HG02870 (cell line): ENCODE measurements around the gene USP16.

Experiments
- ATAC-seq: cut with Tn5 transposase; IDR thresholded peaks from one replicate; pipeline ENCODE4 v1.9.1; 2021; ENCODE audit warnings: mild to moderate bottlenecking, moderate library complexity; ENCODE audit not compliant: unreplicated experiment

Gene USP16

DNA sequence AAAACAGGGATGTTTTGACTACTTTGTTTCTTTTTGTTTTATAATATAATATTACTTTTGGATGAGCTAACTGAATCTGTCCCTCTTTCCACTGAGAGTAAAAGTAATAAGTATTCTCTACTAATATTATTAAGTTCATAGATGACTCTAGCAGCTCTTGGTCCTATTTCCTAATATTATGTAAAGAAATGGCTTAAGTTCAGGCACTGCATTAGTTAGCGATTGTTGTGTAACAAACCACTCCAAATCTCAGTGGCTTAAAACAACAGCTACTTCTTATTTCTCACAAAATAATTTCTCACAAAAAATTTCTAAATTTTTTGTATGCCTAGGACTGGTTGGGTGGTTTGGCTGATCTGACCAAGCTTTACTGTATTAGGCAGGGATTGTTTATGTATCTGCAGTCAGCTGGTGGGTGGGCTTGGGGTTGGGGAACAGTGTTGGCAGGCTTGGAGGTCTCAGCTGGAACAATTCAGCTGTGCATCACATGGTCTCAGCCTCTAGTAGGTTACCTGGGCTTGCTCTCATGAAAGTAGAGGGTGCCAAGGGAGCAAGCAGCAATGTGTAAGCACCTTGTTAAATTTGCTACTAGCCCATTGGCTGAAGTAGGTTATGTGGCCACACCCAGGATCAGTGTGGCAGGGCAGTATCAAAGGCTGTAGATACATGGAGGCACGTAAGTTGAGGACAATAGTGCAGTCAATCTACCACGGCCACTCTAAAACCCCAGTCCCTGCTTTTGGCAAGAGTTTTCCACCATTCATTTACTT lies 57.8 kb downstream of the USP16 start:
- ATAC-seq, result no peak

DNA sequence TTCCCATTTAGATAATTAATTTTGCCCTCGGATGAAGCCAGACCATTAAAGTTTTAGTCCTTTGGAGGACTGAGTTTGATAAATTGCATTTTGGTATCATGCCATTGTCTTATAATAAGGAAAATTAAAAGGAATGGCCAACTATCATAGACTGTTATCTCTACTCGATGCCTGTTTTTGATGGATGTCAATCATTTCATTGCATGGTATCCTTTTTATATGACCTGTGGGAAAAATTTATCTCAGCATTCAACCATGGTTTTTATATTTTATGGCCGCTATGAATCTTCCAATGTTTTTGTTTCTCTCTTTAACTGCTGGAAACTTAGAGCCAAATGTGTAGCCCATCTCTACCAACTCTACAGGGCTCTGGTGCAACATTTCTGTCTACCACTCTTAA lies 58.8 kb downstream of the USP16 start:
- ATAC-seq, result no peak

DNA sequence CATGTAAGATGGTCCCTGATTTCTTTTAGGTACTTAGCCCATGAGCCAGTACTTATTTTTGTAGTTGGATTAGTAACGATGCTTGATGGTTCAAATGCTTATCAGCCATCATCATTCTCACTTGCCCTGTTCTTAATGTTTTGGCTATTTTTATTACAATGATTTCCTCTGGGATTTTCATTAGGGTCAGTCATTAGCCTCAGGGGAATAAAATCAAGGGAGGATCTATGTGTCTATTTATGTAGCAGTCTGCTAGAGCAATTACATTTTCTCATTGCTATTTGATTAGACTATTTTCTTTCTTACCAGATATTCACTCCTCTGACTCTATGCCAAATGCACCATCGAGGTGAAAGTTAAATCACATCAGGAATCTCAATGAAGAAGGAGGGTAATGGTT lies 59.9 kb downstream of the USP16 start:
- no peak for ATAC-seq

DNA sequence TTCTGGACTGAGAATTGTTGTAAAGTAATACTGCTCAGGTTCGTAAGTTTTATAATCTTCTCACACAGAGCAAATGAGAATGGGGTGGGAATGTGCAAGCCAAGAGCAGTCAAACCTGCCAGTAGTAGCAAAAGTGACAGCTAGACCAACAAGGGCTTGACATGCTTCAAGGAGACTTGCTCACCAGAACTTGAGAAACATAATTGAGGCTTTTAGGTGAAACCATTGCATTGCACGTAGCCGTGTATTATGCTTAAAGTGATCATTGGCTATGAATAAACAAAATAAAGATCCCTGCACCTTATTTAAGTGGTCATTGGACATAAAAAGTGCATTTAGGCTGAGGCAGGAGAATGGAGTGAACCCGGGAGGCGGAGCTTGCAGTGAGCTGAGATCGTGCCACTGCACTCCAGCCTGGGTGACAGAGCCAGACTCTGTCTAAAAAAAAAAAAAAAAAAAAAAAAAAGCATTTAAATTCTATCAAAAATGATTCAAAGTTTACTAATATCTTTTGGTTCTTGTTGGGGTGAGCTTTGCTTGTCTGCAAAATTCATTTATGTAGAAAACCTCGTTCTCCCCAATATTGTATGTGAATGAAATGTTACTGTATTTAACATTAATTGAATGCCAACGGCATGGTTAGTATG lies 60.8 kb downstream of the USP16 start:
- ATAC-seq, result no peak

DNA sequence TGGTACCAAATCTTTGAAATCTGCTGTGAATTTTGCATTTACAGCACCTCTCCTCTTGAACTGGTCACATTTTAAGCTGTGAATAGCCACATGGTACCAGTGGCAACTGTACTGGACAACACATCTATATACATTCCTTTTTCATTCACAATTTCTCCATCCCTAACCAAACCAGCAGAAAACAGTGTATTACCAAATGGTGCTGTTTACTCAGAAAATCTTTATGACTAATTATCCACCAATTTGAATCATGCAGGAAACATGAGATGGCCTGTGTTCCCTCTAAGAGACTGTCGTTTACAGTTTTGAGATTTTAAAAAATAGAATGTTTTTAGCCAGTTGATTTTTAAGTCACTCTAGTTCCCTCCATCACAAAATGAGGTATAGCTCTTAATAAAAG lies 66.6 kb downstream of the USP16 start:
- no peak for ATAC-seq

DNA sequence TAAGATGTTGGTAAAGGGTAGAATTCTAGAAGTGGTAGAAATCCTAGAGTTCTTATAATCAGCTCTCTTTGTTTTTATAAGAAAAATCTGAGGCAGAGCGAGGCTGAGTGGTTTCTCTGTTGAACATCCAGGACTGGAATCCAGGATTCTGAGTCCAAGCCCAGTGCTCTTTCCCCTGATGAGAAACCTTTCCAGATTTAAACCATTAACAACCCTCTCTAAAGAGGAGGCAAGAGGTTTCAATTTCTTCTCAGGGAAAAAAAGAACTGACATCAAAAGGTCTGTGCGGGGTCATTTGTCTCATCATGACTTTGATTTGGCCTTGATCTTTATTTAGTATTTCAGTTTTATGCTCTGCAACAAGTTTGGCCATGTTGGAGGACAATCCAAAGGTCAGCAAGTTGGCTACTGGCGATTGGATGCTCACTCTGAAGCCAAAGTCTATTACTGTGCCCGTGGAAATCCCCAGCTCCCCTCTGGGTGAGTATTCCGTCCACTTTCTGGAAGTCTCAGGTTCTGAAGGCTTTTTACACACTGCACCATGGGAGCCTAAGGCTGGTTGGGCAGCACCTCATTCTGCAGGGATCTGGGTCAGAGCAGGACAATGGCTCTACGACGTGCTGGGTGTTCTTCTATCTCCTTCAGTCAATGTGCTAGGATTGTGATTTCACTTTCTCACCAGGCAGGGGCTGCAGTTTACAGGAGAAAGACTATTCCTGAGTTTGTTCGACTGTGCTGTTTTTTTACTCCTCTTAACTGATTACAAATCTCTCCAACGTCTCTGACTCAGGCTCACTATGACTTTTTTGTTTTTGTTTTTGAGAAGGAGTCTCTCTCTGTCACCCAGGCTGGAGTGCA lies 67.9 kb downstream of the USP16 start:
- ATAC-seq, result no peak

DNA sequence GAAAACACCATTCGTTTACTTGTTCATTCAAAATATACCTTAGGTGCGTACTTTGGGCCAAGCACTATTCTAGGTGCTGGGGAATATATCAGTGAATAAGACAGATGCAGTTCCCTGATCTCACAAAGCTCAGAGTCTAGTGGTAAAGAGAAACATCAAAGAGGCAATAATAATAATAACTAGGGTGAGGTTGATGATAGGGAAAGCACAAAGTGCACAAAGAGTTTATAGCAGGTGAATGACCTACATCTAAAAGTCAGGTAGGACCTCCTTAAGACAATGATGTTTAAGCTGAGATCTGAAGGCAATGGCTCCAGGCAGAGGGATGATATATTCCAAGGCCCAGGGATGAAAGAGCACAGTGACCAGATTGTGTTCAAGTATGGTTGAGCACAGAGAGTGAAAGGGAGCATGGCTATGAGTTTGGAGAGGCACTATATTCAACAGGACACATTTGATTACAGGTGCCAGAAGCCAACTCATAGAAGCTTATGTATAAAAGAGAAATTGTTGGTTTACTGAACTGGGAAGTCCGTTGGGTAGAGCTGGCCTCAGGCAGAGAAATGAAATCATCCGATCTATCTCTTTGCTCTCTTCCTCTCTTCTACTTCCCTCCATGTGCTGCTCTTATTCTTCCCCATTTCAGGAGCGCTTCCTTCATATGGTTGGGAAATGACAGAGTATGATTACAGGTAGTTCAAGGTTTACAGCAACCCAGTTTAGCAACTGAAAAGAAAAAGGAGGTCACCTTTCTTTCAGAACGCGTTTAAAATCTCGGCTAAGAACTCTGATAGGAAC lies 71.9 kb downstream of the USP16 start:
- no peak for ATAC-seq

DNA sequence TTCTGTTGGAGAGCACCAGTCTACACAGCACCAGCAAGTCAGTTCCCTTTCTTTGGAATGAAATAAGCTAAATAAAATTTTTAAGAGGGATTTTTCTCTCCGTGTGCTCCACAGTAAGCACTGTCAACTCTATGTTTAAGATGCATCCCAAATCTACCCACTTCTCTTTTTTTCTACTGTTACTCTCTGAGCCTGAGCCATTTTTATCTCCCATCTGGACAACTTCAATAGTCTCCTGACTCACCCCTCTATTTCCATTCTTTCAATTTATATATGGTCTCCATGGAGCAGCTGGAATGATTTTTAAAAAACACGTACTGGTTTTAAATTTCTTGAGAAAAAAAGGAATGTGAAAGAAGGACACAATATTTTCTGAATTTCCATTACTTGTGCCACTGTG lies 73.7 kb downstream of the USP16 start:
- ATAC-seq, result no peak

DNA sequence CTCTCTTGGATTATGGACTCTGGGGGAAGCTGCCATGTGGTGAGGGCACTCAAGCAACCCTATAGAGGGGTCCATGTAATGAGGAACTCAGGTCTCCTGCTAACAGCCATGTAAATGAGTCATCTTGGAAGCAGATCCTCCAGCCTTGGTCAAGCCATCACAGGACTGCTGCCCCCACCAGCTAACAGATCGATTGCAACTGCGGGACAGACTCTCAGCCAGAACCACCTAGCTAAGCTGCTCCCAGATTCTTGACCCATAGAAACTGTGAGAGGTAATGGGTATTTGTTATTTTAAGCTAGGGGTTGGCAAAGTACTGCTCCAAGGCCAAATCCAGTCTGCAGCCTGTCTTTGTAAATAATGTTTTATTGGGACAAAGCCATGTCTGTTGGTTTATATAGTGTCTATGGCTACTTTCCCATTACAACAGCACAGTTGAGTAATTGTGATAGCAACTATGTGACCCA lies 78.4 kb downstream of the USP16 start:
- ATAC-seq, result no peak
